Dendritic cell treated with granulocyte-macrophage colony-stimulating factor and Interleukin-4, amounts not matched to agents 40 ng/mL and 50 ng/mL, for 4 days (primary cell): ENCODE measurements around the gene CNTN6.

Experiments
- H3K27ac Mint-ChIP-seq: one replicate; pipeline ENCODE4 v1.8.0; 2022; ENCODE audit warnings: mild to moderate bottlenecking, mixed read lengths
- H3K27me3 Mint-ChIP-seq: one replicate; pipeline ENCODE4 v1.8.0; 2022; ENCODE audit warnings: mild to moderate bottlenecking, mixed read lengths
- H3K36me3 Mint-ChIP-seq: one replicate; pipeline ENCODE4 v1.8.0; 2022; ENCODE audit warnings: low read depth, mixed read lengths
- H3K4me1 Mint-ChIP-seq: one replicate; pipeline ENCODE4 v1.8.0; 2022; ENCODE audit warnings: low read depth, mixed read lengths
- H3K4me3 Mint-ChIP-seq: one replicate; pipeline ENCODE4 v1.8.0; 2022; ENCODE audit warnings: mild to moderate bottlenecking, moderate library complexity, mixed read lengths
- H3K9me3 Mint-ChIP-seq: one replicate; pipeline ENCODE4 v1.8.0; 2022; ENCODE audit warnings: mixed read lengths
- intact Hi-C: fragments of 100-400 bp; cut with micrococcal nuclease; formaldehyde crosslinking; loops from one replicate; pipeline ENCODE4 v1.15.0; 2022

CNTN6 gene

GRCh38 chr3:1092771-1093170 is at the start of gene CNTN6:
TSS of gene CNTN6 (plus strand) at chr3:1093024. CDS start at chr3:1148009, 54,985 bp downstream.
- H3K4me3 Mint-ChIP-seq: no peak within 1 kb of the TSS
- no peaks in the 10 kb centered on the region for H3K27me3 Mint-ChIP-seq
- no peaks in the 10 kb centered on the region for H3K9me3 Mint-ChIP-seq
- intact Hi-C loops: no loop called here
- no peaks in the 10 kb centered on the region for H3K4me1 Mint-ChIP-seq
- no peak within 1 kb of the TSS for H3K27ac Mint-ChIP-seq
- no peaks in the 10 kb centered on the region for H3K36me3 Mint-ChIP-seq

DNA sequence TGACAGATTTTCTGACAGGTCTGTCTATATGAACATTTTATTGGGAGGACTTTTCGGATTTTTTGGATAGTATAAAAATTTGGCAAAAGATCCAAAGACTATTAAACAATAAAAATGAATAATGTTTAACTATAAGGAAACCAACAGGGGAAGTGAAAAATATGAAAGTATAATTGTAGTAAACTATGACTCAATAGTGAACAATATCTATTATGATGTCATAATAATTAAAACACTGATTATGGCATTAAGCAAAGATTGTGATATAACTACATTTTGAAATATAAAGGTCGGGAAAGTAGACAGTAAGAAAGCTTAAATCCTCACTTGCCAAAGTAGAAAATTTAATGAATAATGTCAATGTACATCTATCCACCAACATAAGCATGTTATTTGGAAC is 44.3 kb upstream of the CNTN6 start:
- peaks cover 48% of the 10 kb centered on the region for H3K9me3 Mint-ChIP-seq
- H3K27ac Mint-ChIP-seq: no peak overlapping the region
- H3K4me3 Mint-ChIP-seq: no peak overlapping the region
- H3K4me1 Mint-ChIP-seq: no peaks in the 10 kb centered on the region
- H3K36me3 Mint-ChIP-seq: no peaks in the 10 kb centered on the region
- H3K27me3 Mint-ChIP-seq: no peaks in the 10 kb centered on the region
- intact Hi-C loops: no loop called here

DNA sequence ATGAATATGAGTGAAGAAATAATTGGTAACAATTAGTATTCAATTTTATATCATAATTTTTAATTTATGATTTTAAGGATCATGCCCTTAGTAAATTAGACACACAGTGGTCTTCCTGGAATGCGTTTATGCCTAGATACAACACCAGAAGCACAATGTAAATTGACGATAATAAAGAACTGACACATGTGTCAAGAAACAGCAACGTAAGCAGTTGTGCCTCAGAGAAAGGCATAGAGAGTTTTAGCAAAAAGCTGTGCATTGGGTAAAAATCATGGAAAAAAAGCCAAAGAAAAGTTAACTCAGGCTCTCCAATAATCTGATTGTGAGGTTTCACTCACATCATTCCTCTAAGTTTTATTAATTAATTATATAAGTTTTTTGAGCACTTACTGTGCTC is 37.0 kb upstream of the CNTN6 start:
- H3K9me3 Mint-ChIP-seq: peaks cover 7% of the 10 kb centered on the region
- H3K27me3 Mint-ChIP-seq: no peaks in the 10 kb centered on the region
- intact Hi-C loops: no loop called here
- no peak overlapping the region for H3K27ac Mint-ChIP-seq
- no peak overlapping the region for H3K4me3 Mint-ChIP-seq
- H3K4me1 Mint-ChIP-seq: no peaks in the 10 kb centered on the region
- no peaks in the 10 kb centered on the region for H3K36me3 Mint-ChIP-seq

DNA sequence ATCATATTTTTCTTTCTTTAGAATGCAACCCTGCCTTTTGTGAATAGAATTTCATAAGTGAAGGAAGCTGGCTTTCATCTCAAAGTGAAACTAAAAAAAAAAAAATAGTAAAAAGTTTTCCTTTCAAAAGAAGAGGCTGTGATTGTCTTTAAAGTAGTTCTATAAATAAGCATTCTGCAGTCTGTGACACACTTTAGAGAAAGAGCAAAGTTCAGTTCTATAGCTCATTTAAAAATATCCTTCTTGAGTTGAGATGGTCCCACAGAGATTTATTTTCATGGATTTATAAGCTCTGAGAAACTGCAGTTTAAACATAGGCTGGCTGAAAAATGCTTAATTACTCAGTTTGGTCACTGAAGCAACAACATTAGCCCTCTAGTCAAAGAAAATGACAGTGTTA is 36.1 kb upstream of the CNTN6 start:
- H3K4me1 Mint-ChIP-seq: no peaks in the 10 kb centered on the region
- H3K9me3 Mint-ChIP-seq: peaks cover 16% of the 10 kb centered on the region
- H3K36me3 Mint-ChIP-seq: no peaks in the 10 kb centered on the region
- H3K27me3 Mint-ChIP-seq: no peaks in the 10 kb centered on the region
- H3K27ac Mint-ChIP-seq: no peak overlapping the region
- intact Hi-C loops: no loop called here
- H3K4me3 Mint-ChIP-seq: no peak overlapping the region

- Mint-ChIP-seq H3K27me3 (no peaks in the 10 kb centered on the region), H3K9me3 (peaks cover 23% of the 10 kb centered on the region), H3K36me3 (no peaks in the 10 kb centered on the region), H3K4me1 (no peaks in the 10 kb centered on the region), H3K4me3 (no peak overlapping the region), H3K27ac (no peak overlapping the region)
- intact Hi-C loops: no loop called here
Observed at GRCh38 chr3:1057436-1057835, 35.4 kb upstream of the CNTN6 start.

GRCh38 chr3:1068985-1069384 is 23.8 kb upstream of the CNTN6 start:
- H3K4me3 Mint-ChIP-seq: no peak overlapping the region

DNA sequence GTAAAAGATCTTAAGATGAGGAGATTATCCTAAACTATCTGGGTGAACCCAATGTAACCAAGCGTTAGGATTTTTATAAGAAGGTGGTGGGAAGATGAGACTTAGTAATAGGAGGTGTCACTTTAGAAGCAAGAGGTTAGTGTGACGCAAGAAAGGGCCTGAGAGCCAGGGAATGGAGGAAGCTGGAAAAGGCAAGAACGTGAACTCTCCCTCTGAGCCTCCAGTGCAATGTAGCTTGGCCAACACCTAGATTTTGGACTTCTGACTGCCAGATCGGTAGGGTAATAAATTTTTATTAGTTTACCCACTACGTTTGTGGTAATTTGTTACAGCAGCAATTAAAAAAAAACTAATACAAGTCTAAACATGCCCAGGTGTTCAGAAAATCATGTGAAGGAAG is 20.8 kb upstream of the CNTN6 start:
- Mint-ChIP-seq H3K4me1 (no peaks in the 10 kb centered on the region), H3K36me3 (no peaks in the 10 kb centered on the region), H3K4me3 (no peak overlapping the region), H3K27me3 (no peaks in the 10 kb centered on the region), H3K27ac (no peak overlapping the region), H3K9me3 (no peaks in the 10 kb centered on the region)
- intact Hi-C loops: no loop called here

More at GRCh38 chr3:1068985-1069384, 23.8 kb upstream of the CNTN6 start:
- no peaks in the 10 kb centered on the region for H3K36me3 Mint-ChIP-seq
- H3K9me3 Mint-ChIP-seq: peaks cover 8% of the 10 kb centered on the region
- no peak overlapping the region for H3K27ac Mint-ChIP-seq
- intact Hi-C loops: no loop called here
- no peaks in the 10 kb centered on the region for H3K4me1 Mint-ChIP-seq
- H3K27me3 Mint-ChIP-seq: no peaks in the 10 kb centered on the region

GRCh38 chr3:1079662-1080061 is 13.2 kb upstream of the CNTN6 start:
- intact Hi-C loops: no loop called here
- H3K4me3 Mint-ChIP-seq: no peak overlapping the region

DNA sequence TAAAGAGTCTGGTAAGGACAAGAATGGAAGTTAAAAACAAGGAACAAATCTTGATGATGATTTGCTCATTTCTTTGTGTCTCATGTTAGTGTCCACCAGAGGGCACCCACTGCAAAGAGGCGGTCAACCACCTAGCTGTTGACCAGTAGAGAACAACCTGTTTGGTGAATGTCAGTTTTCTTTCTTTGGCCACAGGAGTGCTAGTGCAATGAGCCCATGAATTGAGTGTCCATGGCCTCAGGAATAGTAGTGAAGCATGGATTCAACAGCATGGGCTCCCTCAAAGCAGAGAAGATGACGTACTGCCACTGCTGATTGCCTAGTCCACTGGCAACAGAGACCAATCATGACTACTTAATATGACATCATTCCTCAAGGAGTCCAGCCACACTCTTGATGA is 10.7 kb upstream of the CNTN6 start:
- H3K4me1 Mint-ChIP-seq: no peaks in the 10 kb centered on the region
- H3K27ac Mint-ChIP-seq: no peak overlapping the region
- intact Hi-C loops: no loop called here
- H3K27me3 Mint-ChIP-seq: no peaks in the 10 kb centered on the region
- H3K9me3 Mint-ChIP-seq: no peaks in the 10 kb centered on the region
- H3K4me3 Mint-ChIP-seq: no peak overlapping the region
- no peaks in the 10 kb centered on the region for H3K36me3 Mint-ChIP-seq

More at GRCh38 chr3:1079662-1080061, 13.2 kb upstream of the CNTN6 start:
- Mint-ChIP-seq H3K27me3 (no peaks in the 10 kb centered on the region), H3K9me3 (no peaks in the 10 kb centered on the region), H3K27ac (no peak overlapping the region), H3K36me3 (no peaks in the 10 kb centered on the region), H3K4me1 (no peaks in the 10 kb centered on the region)

- Mint-ChIP-seq H3K4me1 (no peaks in the 10 kb centered on the region), H3K36me3 (no peaks in the 10 kb centered on the region), H3K4me3 (no peak overlapping the region), H3K27me3 (no peaks in the 10 kb centered on the region), H3K27ac (no peak overlapping the region), H3K9me3 (no peaks in the 10 kb centered on the region)
- intact Hi-C loops: no loop called here
Observed at GRCh38 chr3:1087066-1087560, 5.7 kb upstream of the CNTN6 start.

- H3K4me3 Mint-ChIP-seq: no peak overlapping the region
- no peaks in the 10 kb centered on the region for H3K36me3 Mint-ChIP-seq
- no peaks in the 10 kb centered on the region for H3K4me1 Mint-ChIP-seq
- no peak overlapping the region for H3K27ac Mint-ChIP-seq
- H3K9me3 Mint-ChIP-seq: no peaks in the 10 kb centered on the region
- intact Hi-C loops: no loop called here
- no peaks in the 10 kb centered on the region for H3K27me3 Mint-ChIP-seq
Observed at GRCh38 chr3:1088503-1088902, 4.3 kb upstream of the CNTN6 start.

DNA sequence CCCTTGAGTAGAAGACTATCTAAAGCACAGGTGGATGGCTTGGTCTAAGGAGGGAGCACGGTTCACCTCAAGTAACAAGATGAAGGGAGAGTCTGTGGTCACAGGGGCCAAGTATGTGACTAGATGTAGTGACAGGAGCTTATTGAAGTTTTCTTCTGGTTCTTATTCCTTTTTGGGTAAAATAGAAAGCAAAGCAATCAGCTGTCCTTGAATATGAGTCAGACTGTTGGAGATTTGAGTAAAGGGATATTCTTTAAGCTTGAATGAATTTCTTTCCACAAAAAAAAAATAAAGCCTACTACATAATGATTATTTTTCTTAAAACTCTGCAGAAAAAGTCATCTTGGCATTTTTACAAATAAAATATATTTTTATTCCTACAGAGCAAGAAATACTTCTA is 1.5 kb upstream of the CNTN6 start:
- Mint-ChIP-seq H3K4me1 (no peaks in the 10 kb centered on the region), H3K9me3 (no peaks in the 10 kb centered on the region), H3K27me3 (no peaks in the 10 kb centered on the region), H3K27ac (no peak overlapping the region), H3K4me3 (no peak overlapping the region), H3K36me3 (no peaks in the 10 kb centered on the region)
- intact Hi-C loops: no loop called here

DNA sequence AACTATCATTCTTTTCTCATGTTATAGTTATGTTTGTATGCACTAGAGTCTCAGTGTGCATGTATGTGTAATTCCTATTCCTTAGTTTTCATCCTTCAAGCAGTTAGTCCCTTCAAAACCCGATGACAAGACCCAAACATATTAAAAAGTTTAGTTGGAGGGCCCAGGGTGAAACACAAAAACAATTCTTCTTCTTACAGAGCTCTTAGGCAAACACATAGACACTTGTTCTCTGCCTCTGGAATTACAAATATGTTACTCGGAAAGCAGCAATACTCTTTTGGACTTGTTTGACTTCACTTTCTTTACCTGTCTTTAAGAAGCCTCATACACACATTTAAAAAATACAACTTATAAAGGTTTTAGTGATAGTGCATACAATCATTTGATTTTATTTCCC is 763 bp upstream of the CNTN6 start:
- Mint-ChIP-seq H3K36me3 (no peaks in the 10 kb centered on the region), H3K4me3 (no peak overlapping the region), H3K4me1 (no peaks in the 10 kb centered on the region), H3K9me3 (no peaks in the 10 kb centered on the region), H3K27me3 (no peaks in the 10 kb centered on the region), H3K27ac (no peak overlapping the region)
- intact Hi-C loops: no loop called here

- H3K9me3 Mint-ChIP-seq: no peaks in the 10 kb centered on the region
- no peak overlapping the region for H3K27ac Mint-ChIP-seq
- no peaks in the 10 kb centered on the region for H3K36me3 Mint-ChIP-seq
- intact Hi-C loops: no loop called here
- H3K4me3 Mint-ChIP-seq: no peak overlapping the region
- H3K27me3 Mint-ChIP-seq: no peaks in the 10 kb centered on the region
- H3K4me1 Mint-ChIP-seq: no peaks in the 10 kb centered on the region
Observed at GRCh38 chr3:1093217-1093616, 393 bp downstream of the CNTN6 start.

DNA sequence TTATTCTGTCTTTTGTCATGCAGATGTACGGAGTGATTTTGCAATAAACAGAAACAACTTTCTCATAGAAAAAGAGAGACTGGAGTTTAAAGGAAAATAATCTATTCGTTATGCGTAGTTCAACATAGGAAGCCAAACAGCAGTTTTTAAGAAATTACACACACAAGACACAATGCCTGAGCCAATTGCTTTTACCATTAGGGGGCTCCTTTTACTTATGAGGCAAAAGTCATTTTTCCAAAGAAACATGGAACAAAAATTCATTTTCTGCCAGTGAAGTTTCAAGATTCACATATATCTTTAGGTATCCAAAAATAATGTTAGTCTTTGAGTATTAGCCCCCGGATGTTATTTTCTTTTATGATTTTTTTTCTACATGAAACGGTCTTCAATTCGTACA is 10.7 kb downstream of the CNTN6 start:
- intact Hi-C loops: no loop called here
- Mint-ChIP-seq H3K9me3 (peaks cover 7% of the 10 kb centered on the region), H3K27ac (no peak overlapping the region), H3K4me3 (no peak overlapping the region), H3K27me3 (no peaks in the 10 kb centered on the region), H3K36me3 (no peaks in the 10 kb centered on the region), H3K4me1 (no peaks in the 10 kb centered on the region)
